ENCODE measurements around the gene RPL3.
A peak's percentile ranks its signal among the peaks of the same experiment; 100 is the strongest.

Gene RPL3

DNA sequence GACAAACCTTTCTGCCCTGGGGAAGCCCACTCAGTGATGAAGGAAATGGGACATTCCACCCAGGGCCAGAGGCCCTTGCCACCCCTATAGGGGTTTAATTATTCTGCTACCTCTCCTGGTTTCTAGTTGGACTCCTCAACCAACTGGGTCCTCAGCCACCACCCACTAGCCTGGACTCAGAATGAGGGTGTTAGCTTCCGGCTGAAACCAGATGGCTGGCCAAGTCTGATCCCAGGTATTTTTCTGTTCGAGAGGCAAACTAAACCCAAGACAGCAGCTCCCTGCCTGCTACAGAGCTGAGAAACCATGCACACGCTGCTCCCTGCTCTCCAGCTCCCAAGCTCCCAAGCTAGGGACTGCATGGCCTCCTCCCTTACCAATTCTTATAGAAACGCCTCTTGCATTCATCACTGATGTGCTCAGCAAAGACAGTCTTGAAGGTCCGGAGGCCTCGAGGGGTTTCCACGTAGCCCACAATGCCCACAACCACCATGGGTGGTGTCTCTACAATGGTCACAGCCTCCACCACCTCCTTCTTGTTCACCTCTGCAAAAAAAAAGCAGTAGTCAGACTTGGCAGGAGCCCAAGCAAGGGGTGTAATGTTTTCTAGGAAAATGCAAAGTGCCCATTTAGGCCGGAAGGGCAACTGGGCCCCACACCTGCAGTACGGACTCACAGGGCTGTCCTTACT is 2.2 kb downstream of the RPL3 start:
- DNase-seq, result no peak

- peak; percentile 92 for DNase-seq
Measured at GRCh38 chr22:39316440-39317083, 2.9 kb downstream of the RPL3 start.

GRCh38 chr22:39315389-39315788 is 4.0 kb downstream of the RPL3 start:
- DNase-seq, result no peak

- DNase-seq, result no peak
Measured at GRCh38 chr22:39314251-39314971, 5.0 kb downstream of the RPL3 start.

DNA sequence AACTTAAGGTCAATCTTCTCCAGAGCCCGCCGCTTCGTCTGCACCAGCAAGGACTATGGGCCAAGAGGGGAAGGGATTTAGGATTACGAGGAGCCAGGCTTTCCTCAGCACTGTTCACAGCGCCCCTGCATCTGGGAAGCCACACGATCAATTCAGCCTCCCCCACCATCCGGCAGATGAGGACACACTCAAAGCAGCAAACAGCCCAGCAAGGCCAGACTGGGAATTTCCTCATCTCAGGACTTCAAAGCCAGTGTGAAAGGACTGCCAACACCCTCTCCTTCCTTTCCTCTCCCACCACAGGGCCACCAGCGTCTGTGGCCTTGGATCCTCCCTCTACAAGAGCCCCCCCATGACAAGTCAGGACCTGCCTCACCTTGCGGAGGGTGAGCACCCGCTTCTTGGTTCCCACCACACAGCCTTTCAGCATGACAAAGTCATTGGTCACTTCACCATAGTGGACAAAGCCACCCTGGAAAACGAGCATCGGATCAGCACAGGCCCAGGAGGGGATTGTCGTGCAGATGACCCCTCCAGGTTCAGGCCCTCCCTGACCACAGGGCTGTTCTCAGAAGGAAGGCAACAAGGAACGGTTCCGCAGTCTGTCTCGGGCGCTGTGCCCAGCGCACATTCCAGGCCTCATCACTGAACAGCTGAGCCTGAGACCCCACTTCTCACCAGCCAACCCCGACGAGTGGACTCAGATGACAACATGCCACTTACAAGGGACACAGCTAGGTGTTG is 6.0 kb downstream of the RPL3 start:
- no peak for DNase-seq

DNA sequence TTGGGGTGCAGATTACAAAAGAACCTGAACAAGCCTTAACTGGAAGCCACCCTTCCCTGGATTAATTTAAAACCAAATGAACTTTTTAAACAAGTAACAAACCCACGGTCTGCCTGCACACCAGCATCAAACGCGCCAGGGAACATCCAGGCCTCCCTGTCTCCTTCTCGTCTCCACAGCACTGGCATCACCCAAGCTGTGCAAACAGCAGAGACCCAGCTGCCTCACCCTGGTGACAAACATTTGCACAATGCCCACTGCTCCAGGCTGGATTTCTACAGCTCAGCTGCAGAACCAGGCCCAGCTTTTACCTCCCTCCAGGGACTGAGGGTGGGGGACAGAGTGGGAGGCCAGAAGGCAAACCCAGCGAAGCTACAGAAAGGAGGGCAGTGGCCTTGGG is 7.0 kb downstream of the RPL3 start:
- DNase-seq, result no peak

DNA sequence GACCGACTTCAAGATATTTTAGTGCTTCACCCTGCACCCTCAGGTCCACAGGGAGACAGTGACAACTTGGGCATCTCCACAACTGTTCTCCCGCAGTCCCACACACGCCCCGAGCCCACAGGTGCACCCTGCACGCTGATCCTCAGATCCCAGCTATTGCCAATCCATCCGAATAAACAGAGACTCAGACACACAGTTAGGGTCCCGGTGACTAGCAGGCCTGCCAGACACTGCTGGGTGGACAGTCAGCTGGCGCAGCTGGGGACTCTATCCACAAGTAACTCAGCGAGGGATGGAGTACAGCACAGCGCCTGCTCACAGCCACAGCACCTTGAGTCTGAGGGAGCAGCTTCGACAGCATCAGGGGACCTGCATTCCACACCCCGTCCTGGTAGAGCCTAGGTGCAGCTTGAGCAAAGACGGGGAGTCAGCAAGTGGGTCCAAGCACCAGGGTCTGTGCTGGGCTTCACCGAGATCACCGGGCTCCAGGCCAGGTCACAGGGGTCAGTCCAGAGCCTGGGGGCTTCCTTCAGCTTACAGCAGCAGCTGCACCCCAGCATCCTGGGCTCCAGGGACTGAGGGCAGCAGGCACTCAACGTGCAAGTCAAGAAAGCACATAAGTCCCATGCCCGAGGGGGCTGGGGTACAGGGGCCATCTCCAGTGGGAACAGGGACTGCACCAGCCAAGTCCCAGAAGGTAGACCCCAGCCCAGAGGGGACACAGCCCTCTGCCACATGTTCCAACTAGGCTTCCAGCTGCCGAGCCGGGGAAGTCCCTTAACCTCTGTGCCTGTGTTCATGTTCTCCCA is 7.6 kb downstream of the RPL3 start:
- DNase-seq, result no peak

DNA sequence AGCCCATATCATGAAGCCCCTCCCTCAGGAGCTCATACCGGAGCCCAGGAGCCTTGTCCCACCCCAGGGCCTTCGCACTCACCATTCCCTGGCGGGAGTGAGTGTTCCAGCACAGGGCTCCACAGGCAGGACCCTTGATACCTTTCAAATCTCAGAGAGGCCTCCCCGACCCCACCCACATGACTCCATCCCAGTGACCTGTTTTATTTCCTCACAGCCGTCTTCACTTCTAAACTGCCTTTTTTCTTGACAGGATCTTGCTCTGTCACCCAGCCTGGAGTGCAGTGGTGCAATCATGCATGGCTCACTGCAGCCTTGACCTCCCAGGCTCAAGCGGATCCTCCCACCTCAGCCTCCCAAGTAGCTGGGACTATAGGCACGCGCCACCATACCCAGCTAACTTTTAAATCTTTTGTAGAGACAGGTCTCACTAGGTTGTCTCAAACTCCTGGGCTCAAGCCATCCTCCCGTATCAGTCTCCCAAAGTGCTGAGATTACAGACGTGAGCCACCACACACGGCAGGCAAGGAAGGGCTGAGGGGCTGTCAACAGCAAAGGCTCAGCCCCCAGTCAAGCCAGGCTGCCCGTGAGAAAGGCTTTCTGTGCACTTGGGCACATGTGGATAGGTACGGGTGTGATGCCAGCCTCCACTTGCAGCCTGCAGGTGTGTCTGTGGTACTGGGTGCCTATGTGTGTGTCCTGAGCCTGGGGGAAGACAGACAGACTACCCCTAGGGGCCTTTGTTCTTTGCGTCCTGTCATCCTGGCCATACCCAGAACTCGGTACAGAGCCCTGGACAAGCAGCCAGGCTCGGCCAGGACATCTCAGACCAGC is 9.3 kb downstream of the RPL3 start:
- DNase-seq, result peak; percentile 65

GRCh38 chr22:39309364-39309861 is 10.0 kb downstream of the RPL3 start:
- DNase-seq, result peak; percentile 92

- peak; percentile 99 for DNase-seq
Measured at GRCh38 chr22:39308614-39309363, 10.6 kb downstream of the RPL3 start.

GRCh38 chr22:39306456-39307361 is 12.7 kb downstream of the RPL3 start:
- DNase-seq, result no peak

- no peak for DNase-seq
Measured at GRCh38 chr22:39303892-39304671, 15.3 kb downstream of the RPL3 start.

GRCh38 chr22:39303358-39303757 is 16.1 kb downstream of the RPL3 start:
- no peak for DNase-seq

DNA sequence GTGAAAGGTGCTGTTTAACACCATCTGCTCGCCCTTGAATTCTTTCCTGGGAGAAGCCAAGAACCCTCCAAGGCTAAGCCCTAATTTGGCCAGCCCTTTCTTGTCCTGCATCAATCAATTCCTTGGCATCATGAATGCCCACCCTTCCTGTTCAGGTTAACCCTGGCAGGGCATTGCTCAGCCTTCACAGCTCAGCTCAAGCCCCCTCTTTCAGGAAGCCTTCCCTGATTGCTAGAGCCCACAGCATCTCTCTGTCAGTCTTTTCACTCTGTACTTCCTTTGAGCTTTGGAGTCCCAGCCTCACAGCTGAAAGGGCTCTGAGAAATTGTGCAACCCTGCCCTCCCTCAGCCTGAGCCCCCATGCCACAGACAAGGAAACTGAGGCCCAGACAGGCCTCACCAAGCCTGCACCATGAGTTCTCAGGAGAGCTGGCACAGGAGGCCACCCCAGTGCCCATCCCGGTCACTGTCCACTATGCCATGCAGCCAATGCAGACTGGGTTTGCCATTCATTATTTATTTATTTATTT is 16.9 kb downstream of the RPL3 start:
- DNase-seq, result no peak

GRCh38 chr22:39301926-39302325 is 17.5 kb downstream of the RPL3 start:
- DNase-seq, result no peak

- no peak for DNase-seq
Measured at GRCh38 chr22:39301108-39301507, 18.3 kb downstream of the RPL3 start.

DNA sequence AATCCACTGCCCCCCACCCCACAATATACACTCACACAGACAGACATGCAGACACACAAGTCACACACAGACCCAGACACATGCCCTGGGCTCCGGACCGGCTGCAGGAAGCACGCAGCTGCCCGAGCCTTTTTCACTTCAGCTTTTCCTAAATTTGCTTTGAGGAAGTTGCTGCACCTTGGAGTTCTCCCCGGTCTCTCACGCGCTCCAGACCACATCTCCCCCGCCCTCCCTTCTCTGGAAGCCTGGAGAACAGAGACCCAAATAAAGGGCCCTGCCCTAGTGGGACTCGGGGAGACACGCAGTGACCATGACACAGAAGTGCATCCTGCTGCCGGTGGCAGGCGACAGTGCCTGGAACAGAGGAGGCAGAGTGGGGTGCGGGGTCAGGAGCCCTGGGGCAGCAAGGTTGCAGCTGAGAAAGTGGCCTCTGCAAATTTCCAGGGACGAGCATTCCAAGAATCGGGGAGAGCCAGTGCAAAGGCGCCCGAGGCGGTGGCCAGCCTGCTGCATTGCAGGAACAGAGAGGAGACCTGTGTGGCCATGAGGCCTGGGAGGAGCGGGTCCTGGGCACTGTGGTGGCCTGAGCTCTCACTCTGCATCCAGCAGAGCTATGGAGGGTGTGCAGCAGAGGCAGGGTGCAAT is 19.1 kb downstream of the RPL3 start:
- no peak for DNase-seq

- DNase-seq, result peak; percentile 63
Measured at GRCh38 chr22:39299829-39300178, 19.6 kb downstream of the RPL3 start.

Measured in fibroblast of skin of back (primary cell).